Measurements from ENCODE around the gene RPS6KL1. TPM values are rescaled to one million over a fixed set of nuclear protein-coding genes. Genes with fewer than 3 reads are reported as not detected.

Gene RPS6KL1
- total and polyA plus RNA-seq, 2 experiments from 2014 or later: 5.6 to 6.5 TPM

GRCh38 chr14:74962493-74962892 lies 39.4 kb upstream of the RPS6KL1 start:
- H3K27ac ChIP-seq (ENCODE audit: low read depth): no peak overlapping the region
- peaks cover 17% of the 10 kb centered on the region for H3K27me3 Mint-ChIP-seq (ENCODE audit: insufficient read depth, low read depth, poor library complexity)
- no peaks in the 10 kb centered on the region for H3K79me2 ChIP-seq (replicated peaks; ENCODE audit: insufficient read depth)
- H3K9me2 ChIP-seq (ENCODE audit: insufficient read depth): no peaks in the 10 kb centered on the region
- H3K4me1 Mint-ChIP-seq: peaks cover 12% of the 10 kb centered on the region
- H3K27me3 ChIP-seq (ENCODE audit: insufficient read depth): no peaks in the 10 kb centered on the region
- no peak overlapping the region for H3K4me3 ChIP-seq
- no peaks in the 10 kb centered on the region for H3F3A ChIP-seq (replicated peaks; ENCODE audit: low read depth)
- DNase-seq (ENCODE audit: low spot score) (no peak), ATAC-seq (no peak)
- no peak overlapping the region for H3K4me2 ChIP-seq
- H3K27ac Mint-ChIP-seq: no peak overlapping the region
- no peaks in the 10 kb centered on the region; the same call in 2 of the 3 replicates for H3K36me3 Mint-ChIP-seq (ENCODE audit: low read depth)
- H3K4me3 Mint-ChIP-seq: no peak overlapping the region; the same call in 2 of the 3 replicates
- no peaks in the 10 kb centered on the region for H3K36me3 ChIP-seq (ENCODE audit: insufficient read depth)
- no peak overlapping the region for H2AFZ ChIP-seq
- no peaks in the 10 kb centered on the region for H3K9me3 Mint-ChIP-seq
- no peak for TF ChIP-seq POLR2AphosphoS5 (IDR thresholded peaks at IDR 0.05; ENCODE audit: low read depth)
- no peak for TF ChIP-seq CTCF (conservative IDR thresholded peaks at IDR 0.05; ENCODE audit: low read depth in 2 of 2)
- no peak for TF ChIP-seq NANOG (IDR thresholded peaks at IDR 0.05; ENCODE audit: borderline replicate concordance)
- no peak for TF ChIP-seq EZH2phosphoT487 (IDR thresholded peaks at IDR 0.05; ENCODE audit: unreplicated experiment)
- no peak for TF ChIP-seq STAT1 (IDR thresholded peaks at IDR 0.05; ENCODE audit: unreplicated experiment)
- TF ChIP-seq, protein P1, sequence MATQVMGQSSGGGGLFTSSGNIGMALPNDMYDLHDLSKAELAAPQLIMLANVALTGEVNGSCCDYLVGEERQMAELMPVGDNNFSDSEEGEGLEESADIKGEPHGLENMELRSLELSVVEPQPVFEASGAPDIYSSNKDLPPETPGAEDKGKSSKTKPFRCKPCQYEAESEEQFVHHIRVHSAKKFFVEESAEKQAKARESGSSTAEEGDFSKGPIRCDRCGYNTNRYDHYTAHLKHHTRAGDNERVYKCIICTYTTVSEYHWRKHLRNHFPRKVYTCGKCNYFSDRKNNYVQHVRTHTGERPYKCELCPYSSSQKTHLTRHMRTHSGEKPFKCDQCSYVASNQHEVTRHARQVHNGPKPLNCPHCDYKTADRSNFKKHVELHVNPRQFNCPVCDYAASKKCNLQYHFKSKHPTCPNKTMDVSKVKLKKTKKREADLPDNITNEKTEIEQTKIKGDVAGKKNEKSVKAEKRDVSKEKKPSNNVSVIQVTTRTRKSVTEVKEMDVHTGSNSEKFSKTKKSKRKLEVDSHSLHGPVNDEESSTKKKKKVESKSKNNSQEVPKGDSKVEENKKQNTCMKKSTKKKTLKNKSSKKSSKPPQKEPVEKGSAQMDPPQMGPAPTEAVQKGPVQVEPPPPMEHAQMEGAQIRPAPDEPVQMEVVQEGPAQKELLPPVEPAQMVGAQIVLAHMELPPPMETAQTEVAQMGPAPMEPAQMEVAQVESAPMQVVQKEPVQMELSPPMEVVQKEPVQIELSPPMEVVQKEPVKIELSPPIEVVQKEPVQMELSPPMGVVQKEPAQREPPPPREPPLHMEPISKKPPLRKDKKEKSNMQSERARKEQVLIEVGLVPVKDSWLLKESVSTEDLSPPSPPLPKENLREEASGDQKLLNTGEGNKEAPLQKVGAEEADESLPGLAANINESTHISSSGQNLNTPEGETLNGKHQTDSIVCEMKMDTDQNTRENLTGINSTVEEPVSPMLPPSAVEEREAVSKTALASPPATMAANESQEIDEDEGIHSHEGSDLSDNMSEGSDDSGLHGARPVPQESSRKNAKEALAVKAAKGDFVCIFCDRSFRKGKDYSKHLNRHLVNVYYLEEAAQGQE (IDR thresholded peaks at IDR 0.05; ENCODE audit: unreplicated experiment): no peak
- TF ChIP-seq ZNF331 (CRISPR knock-in tag; IDR thresholded peaks at IDR 0.05; ENCODE audit: low read depth): no peak
- no peak for TF ChIP-seq CREB1 (CRISPR knock-in tag; IDR thresholded peaks at IDR 0.05; ENCODE audit: low read depth)
- no peak for TF ChIP-seq EZH2 (IDR thresholded peaks at IDR 0.05; ENCODE audit: low read depth, unreplicated experiment)
- TF ChIP-seq JUNB (IDR thresholded peaks at IDR 0.05; ENCODE audit: unreplicated experiment): no peak
- TF ChIP-seq ZNF114 (CRISPR knock-in tag; IDR thresholded peaks at IDR 0.05): no peak
- TF ChIP-seq, protein P2, sequence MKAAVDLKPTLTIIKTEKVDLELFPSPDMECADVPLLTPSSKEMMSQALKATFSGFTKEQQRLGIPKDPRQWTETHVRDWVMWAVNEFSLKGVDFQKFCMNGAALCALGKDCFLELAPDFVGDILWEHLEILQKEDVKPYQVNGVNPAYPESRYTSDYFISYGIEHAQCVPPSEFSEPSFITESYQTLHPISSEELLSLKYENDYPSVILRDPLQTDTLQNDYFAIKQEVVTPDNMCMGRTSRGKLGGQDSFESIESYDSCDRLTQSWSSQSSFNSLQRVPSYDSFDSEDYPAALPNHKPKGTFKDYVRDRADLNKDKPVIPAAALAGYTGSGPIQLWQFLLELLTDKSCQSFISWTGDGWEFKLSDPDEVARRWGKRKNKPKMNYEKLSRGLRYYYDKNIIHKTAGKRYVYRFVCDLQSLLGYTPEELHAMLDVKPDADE (IDR thresholded peaks at IDR 0.05): no peak
- TF ChIP-seq ZNF462 (CRISPR knock-in tag; IDR thresholded peaks at IDR 0.05): no peak
- no peaks in the 10 kb centered on the region for H4K20me1 ChIP-seq (replicated peaks; ENCODE audit: insufficient read depth)
- no peaks in the 10 kb centered on the region; the same call in 1 of the 2 replicates for H3K4me1 ChIP-seq (ENCODE audit: insufficient read depth)
